ENCODE measurements around the gene RHEX.
A peak's percentile ranks its signal among the peaks of the same experiment; 100 is the strongest.

The RHEX gene

GRCh38 chr1:206110161-206110560 lies 57.2 kb downstream of the RHEX start:
- no peak overlapping the region for H3K4me3 ChIP-seq (ENCODE audit: low read length)
- no peak overlapping the region for H3K9ac ChIP-seq (ENCODE audit: low read length)
- no peaks in the 10 kb centered on the region for H3K36me3 ChIP-seq (ENCODE audit: control insufficient read depth, insufficient read depth, low read length)
- no peaks in the 10 kb centered on the region for H3K4me1 ChIP-seq (ENCODE audit: control insufficient read depth, insufficient read depth, low read length)
- H3K27ac ChIP-seq (ENCODE audit: low read depth, low read length), result no peak overlapping the region
- no peaks in the 10 kb centered on the region for H3K27me3 ChIP-seq (ENCODE audit: control insufficient read depth, insufficient read depth, low read length)

- H3K4me1 ChIP-seq (ENCODE audit: control insufficient read depth, insufficient read depth, low read length), result no peaks in the 10 kb centered on the region
- no peak overlapping the region for H3K9ac ChIP-seq (ENCODE audit: low read length)
- no peaks in the 10 kb centered on the region for H3K36me3 ChIP-seq (ENCODE audit: control insufficient read depth, insufficient read depth, low read length)
- H3K4me3 ChIP-seq (ENCODE audit: low read length), result no peak overlapping the region
- no peak overlapping the region for H3K27ac ChIP-seq (ENCODE audit: low read depth, low read length)
- no peaks in the 10 kb centered on the region for H3K27me3 ChIP-seq (ENCODE audit: control insufficient read depth, insufficient read depth, low read length)
These were observed 57.8 kb downstream of the RHEX start for GRCh38 chr1:206110820-206111219.

- H3K27me3 ChIP-seq (ENCODE audit: control insufficient read depth, insufficient read depth, low read length), result no peaks in the 10 kb centered on the region
- H3K27ac ChIP-seq (ENCODE audit: low read depth, low read length), result no peak overlapping the region
- H3K4me1 ChIP-seq (ENCODE audit: control insufficient read depth, insufficient read depth, low read length), result no peaks in the 10 kb centered on the region
- H3K36me3 ChIP-seq (ENCODE audit: control insufficient read depth, insufficient read depth, low read length), result no peaks in the 10 kb centered on the region
- H3K9ac ChIP-seq (ENCODE audit: low read length), result no peak overlapping the region
- H3K4me3 ChIP-seq (ENCODE audit: low read length), result no peak overlapping the region
These were observed 58.4 kb downstream of the RHEX start for GRCh38 chr1:206111271-206111927.

- Histone ChIP-seq H3K4me3 (ENCODE audit: low read length) (no peak overlapping the region), H3K9ac (ENCODE audit: low read length) (no peak overlapping the region), H3K27ac (ENCODE audit: low read depth, low read length) (no peak overlapping the region), H3K27me3 (ENCODE audit: control insufficient read depth, insufficient read depth, low read length) (peaks cover 3% of the 10 kb centered on the region), H3K36me3 (ENCODE audit: control insufficient read depth, insufficient read depth, low read length) (no peaks in the 10 kb centered on the region), H3K4me1 (ENCODE audit: control insufficient read depth, insufficient read depth, low read length) (peaks cover 2% of the 10 kb centered on the region)
These were observed 59.8 kb downstream of the RHEX start for GRCh38 chr1:206112600-206113301.

GRCh38 chr1:206114692-206115640 lies 62.0 kb downstream of the RHEX start:
- Histone ChIP-seq H3K27ac (ENCODE audit: low read depth, low read length) (no peak overlapping the region), H3K9ac (ENCODE audit: low read length) (no peak overlapping the region), H3K36me3 (ENCODE audit: control insufficient read depth, insufficient read depth, low read length) (no peaks in the 10 kb centered on the region), H3K4me1 (ENCODE audit: control insufficient read depth, insufficient read depth, low read length) (peaks cover 2% of the 10 kb centered on the region), H3K4me3 (ENCODE audit: low read length) (no peak overlapping the region), H3K27me3 (ENCODE audit: control insufficient read depth, insufficient read depth, low read length) (peaks cover 7% of the 10 kb centered on the region)

GRCh38 chr1:206115791-206116190 lies 62.8 kb downstream of the RHEX start:
- Histone ChIP-seq H3K27ac (ENCODE audit: low read depth, low read length) (no peak overlapping the region), H3K36me3 (ENCODE audit: control insufficient read depth, insufficient read depth, low read length) (no peaks in the 10 kb centered on the region), H3K4me1 (ENCODE audit: control insufficient read depth, insufficient read depth, low read length) (peaks cover 2% of the 10 kb centered on the region), H3K4me3 (ENCODE audit: low read length) (no peak overlapping the region), H3K27me3 (ENCODE audit: control insufficient read depth, insufficient read depth, low read length) (peaks cover 7% of the 10 kb centered on the region), H3K9ac (ENCODE audit: low read length) (no peak overlapping the region)

GRCh38 chr1:206116191-206116872 lies 63.4 kb downstream of the RHEX start:
- Histone ChIP-seq H3K4me3 (ENCODE audit: low read length) (no peak overlapping the region), H3K27ac (ENCODE audit: low read depth, low read length) (no peak overlapping the region), H3K4me1 (ENCODE audit: control insufficient read depth, insufficient read depth, low read length) (peaks cover 2% of the 10 kb centered on the region), H3K9ac (ENCODE audit: low read length) (no peak overlapping the region), H3K36me3 (ENCODE audit: control insufficient read depth, insufficient read depth, low read length) (no peaks in the 10 kb centered on the region), H3K27me3 (ENCODE audit: control insufficient read depth, insufficient read depth, low read length) (peaks cover 7% of the 10 kb centered on the region)

GRCh38 chr1:206116873-206117150 lies 63.8 kb downstream of the RHEX start:
- Histone ChIP-seq H3K27ac (ENCODE audit: low read depth, low read length) (no peak overlapping the region), H3K4me3 (ENCODE audit: low read length) (peak overlapping the region; percentile 64), H3K4me1 (ENCODE audit: control insufficient read depth, insufficient read depth, low read length) (peaks cover 2% of the 10 kb centered on the region), H3K36me3 (ENCODE audit: control insufficient read depth, insufficient read depth, low read length) (no peaks in the 10 kb centered on the region), H3K9ac (ENCODE audit: low read length) (no peak overlapping the region), H3K27me3 (ENCODE audit: control insufficient read depth, insufficient read depth, low read length) (peaks cover 7% of the 10 kb centered on the region)

- Histone ChIP-seq H3K27ac (ENCODE audit: low read depth, low read length) (no peak within 1 kb of the TSS), H3K36me3 (ENCODE audit: control insufficient read depth, insufficient read depth, low read length) (no peaks in the 10 kb centered on the region), H3K27me3 (ENCODE audit: control insufficient read depth, insufficient read depth, low read length) (peaks cover 7% of the 10 kb centered on the region), H3K4me1 (ENCODE audit: control insufficient read depth, insufficient read depth, low read length) (peaks cover 2% of the 10 kb centered on the region), H3K9ac (ENCODE audit: low read length) (no peak within 1 kb of the TSS), H3K4me3 (ENCODE audit: low read length) (peak within 1 kb of the TSS; percentile 64)
These were observed 64.4 kb downstream of the RHEX start, which contains the start of gene AVPR1B for GRCh38 chr1:206117151-206117948. TSS of gene AVPR1B (minus strand) at chr1:206117388. CDS start at chr1:206116890, 498 bp downstream.

- Histone ChIP-seq H3K27me3 (ENCODE audit: control insufficient read depth, insufficient read depth, low read length) (peaks cover 7% of the 10 kb centered on the region), H3K4me1 (ENCODE audit: control insufficient read depth, insufficient read depth, low read length) (peaks cover 2% of the 10 kb centered on the region), H3K27ac (ENCODE audit: low read depth, low read length) (no peak overlapping the region), H3K36me3 (ENCODE audit: control insufficient read depth, insufficient read depth, low read length) (no peaks in the 10 kb centered on the region), H3K4me3 (ENCODE audit: low read length) (no peak overlapping the region), H3K9ac (ENCODE audit: low read length) (no peak overlapping the region)
These were observed 67.4 kb downstream of the RHEX start for GRCh38 chr1:206120406-206120805.

- no peaks in the 10 kb centered on the region for H3K36me3 ChIP-seq (ENCODE audit: control insufficient read depth, insufficient read depth, low read length)
- H3K9ac ChIP-seq (ENCODE audit: low read length), result no peak overlapping the region
- H3K4me3 ChIP-seq (ENCODE audit: low read length), result no peak overlapping the region
- no peak overlapping the region for H3K27ac ChIP-seq (ENCODE audit: low read depth, low read length)
- peaks cover 7% of the 10 kb centered on the region for H3K27me3 ChIP-seq (ENCODE audit: control insufficient read depth, insufficient read depth, low read length)
- H3K4me1 ChIP-seq (ENCODE audit: control insufficient read depth, insufficient read depth, low read length), result peaks cover 2% of the 10 kb centered on the region
These were observed 68.3 kb downstream of the RHEX start for GRCh38 chr1:206121269-206121668.
